ENCODE data around the gene DNAH14. TPM values are rescaled to one million over a fixed set of nuclear protein-coding genes. Genes with fewer than 3 reads are reported as not detected.

DNAH14 gene
- total and polyA plus RNA-seq, 10 of the 15 experiments (the other 5 are each of a cell fraction or from before 2014, with no cell fraction given) = 2.0 to 7.9 (median 4.8) TPM

GRCh38 chr1:225362805-225363204, 433.3 kb downstream of the DNAH14 start (continued):
- TF ChIP-seq RAD21 (IDR thresholded peaks at IDR 0.05; ENCODE audit: insufficient read depth, low read depth, low read length) = no peak
- TF ChIP-seq EGR1 (IDR thresholded peaks at IDR 0.05; ENCODE audit: borderline replicate concordance in 1 of 2, low read depth in 2 of 2, low read length in 2 of 2) = no peak
- TF ChIP-seq HDAC2 (IDR thresholded peaks at IDR 0.05) = no peak
- no peak for TF ChIP-seq ATF2 (IDR thresholded peaks at IDR 0.05; ENCODE audit: low read length)
- no peak for TF ChIP-seq RAD51 (IDR thresholded peaks at IDR 0.05)

- no peak for FAIRE-seq
- 77% methylated on average over 6 of the region's 6 CpGs for whole genome bisulfite sequencing (ENCODE audit: insufficient coverage, insufficient replicate concordance, low lambda C conversion rate, missing lambda C conversion rate)
- no peak overlapping the region for H3K4me3 ChIP-seq
- intact Hi-C loops (cut with micrococcal nuclease; ENCODE audit: unreplicated experiment) (no loop called here), in situ Hi-C loops (cut with MboI) (no loop called here)
- BruUV-seq (replicated peaks) = no TSS peak
- no peak overlapping the region for H2AFZ ChIP-seq (ENCODE audit: control insufficient read depth, low read depth, low read length)
- no peaks in the 10 kb centered on the region for H3K36me3 ChIP-seq (ENCODE audit: control insufficient read depth in 2 of 2, insufficient read depth in 2 of 2, low read length in 1 of 2)
- H3K9me3 ChIP-seq (replicated peaks; ENCODE audit: control insufficient read depth, insufficient read depth, low read length) = no peaks in the 10 kb centered on the region
- no peaks in the 10 kb centered on the region for H3K79me2 ChIP-seq (ENCODE audit: control insufficient read depth, insufficient read depth, low read length)
- H3K9ac ChIP-seq (ENCODE audit: control insufficient read depth, insufficient read depth, low read length) = no peak overlapping the region
- RAD21 ChIA-PET (ENCODE audit: unreplicated experiment) = interaction anchor here (1.2 kb wide), 1 partner anchor 45 kb away, joined by 3 read pairs; no protein-coding TSS in a partner anchor
- H3K4me2 ChIP-seq (ENCODE audit: control insufficient read depth, insufficient read depth) = no peak overlapping the region
- no peaks in the 10 kb centered on the region for H3K27me3 ChIP-seq (replicated peaks in 1 of 2; ENCODE audit: control insufficient read depth in 2 of 2, insufficient read depth in 2 of 2, low read length in 1 of 2)
- SMC1A ChIA-PET (ENCODE audit: uncharacterized antibody, unreplicated experiment) = interaction anchor here (0.5 kb wide), 1 partner anchor 14 kb away, joined by 4 read pairs; no protein-coding TSS in a partner anchor
- no peak for DNase-seq (ENCODE audit: low read depth, low spot score)
- H3K4me1 ChIP-seq (ENCODE audit: control insufficient read depth, insufficient read depth, low read length) = no peaks in the 10 kb centered on the region
- POLR2A ChIA-PET = interaction anchor here (0.6 kb wide), 2 partner anchors 578 to 586 kb away, joined by 3 to 5 read pairs; no protein-coding TSS in a partner anchor
- H4K20me1 ChIP-seq (ENCODE audit: control insufficient read depth, insufficient read depth) = no peaks in the 10 kb centered on the region
- ATAC-seq = no peak
- H3K27ac ChIP-seq (ENCODE audit: control insufficient read depth, insufficient read depth) = no peak overlapping the region
- CTCF ChIA-PET = interaction anchor here (0.9 to 1.0 kb wide), 2 partner anchors 232 to 289 kb away, joined by 3 read pairs; no protein-coding TSS in a partner anchor
- TF ChIP-seq RAD21 (IDR thresholded peaks at IDR 0.05; ENCODE audit: insufficient read depth, low read depth, low read length) (no peak), SRF (IDR thresholded peaks at IDR 0.05; ENCODE audit: low read depth in 2 of 2, low read length in 2 of 2) (no peak), ATF3 (IDR thresholded peaks at IDR 0.05; ENCODE audit: borderline replicate concordance, extremely low read depth, low read depth, low read length) (no peak), ZBTB11 (CRISPR knock-in tag; IDR thresholded peaks at IDR 0.05) (no peak), CUX1 (IDR thresholded peaks at IDR 0.05; ENCODE audit: insufficient replicate concordance, low read depth, low read length) (no peak)
Measured at GRCh38 chr1:225364439-225364838, 435.0 kb downstream of the DNAH14 start.

Measured in GM12878 (cell line).